ENCODE data around the gene PHF8.

PHF8 gene

GRCh38 chrX:54007682-54008081, 36.6 kb downstream of the PHF8 start:
- no peaks in the 10 kb centered on the region for H3K27me3 ChIP-seq
- H3K4me3 ChIP-seq (ENCODE audit: low read depth, low read length) = no peak overlapping the region
- H3K9me3 ChIP-seq = no peaks in the 10 kb centered on the region
- H3K36me3 ChIP-seq = no peaks in the 10 kb centered on the region
- no peak for DNase-seq
- no peak for TF ChIP-seq CTCF (IDR thresholded peaks at IDR 0.05; ENCODE audit: low read depth, low read length)
- no peaks in the 10 kb centered on the region for H3K4me1 ChIP-seq

DNA sequence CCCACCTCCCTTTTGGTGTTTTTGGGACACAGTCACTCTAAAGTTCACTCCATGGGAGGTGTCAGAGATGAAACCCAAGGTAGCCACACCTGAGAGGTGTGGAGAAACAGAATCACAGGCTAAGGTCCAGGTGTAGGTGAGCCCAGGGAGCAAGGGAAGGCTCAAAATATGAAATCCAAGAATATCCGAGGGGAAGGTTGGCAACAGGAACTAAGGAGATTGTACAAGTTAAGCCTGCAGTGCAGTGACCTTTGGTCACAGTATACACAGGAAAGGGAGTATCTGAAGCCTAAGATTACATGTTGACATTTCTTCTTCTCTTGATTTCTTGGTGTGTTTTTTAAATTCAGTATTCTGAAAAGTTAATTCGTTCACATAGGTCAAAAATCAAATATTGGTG, 46.5 kb downstream of the PHF8 start:
- no peak for TF ChIP-seq CTCF (IDR thresholded peaks at IDR 0.05; ENCODE audit: low read depth, low read length)
- no peaks in the 10 kb centered on the region for H3K27me3 ChIP-seq
- no peaks in the 10 kb centered on the region for H3K4me1 ChIP-seq
- H3K9me3 ChIP-seq = no peaks in the 10 kb centered on the region
- no peak overlapping the region for H3K4me3 ChIP-seq (ENCODE audit: low read depth, low read length)
- DNase-seq = no peak
- H3K36me3 ChIP-seq = peaks cover 4% of the 10 kb centered on the region; the same call in 1 of the 2 replicates

DNA sequence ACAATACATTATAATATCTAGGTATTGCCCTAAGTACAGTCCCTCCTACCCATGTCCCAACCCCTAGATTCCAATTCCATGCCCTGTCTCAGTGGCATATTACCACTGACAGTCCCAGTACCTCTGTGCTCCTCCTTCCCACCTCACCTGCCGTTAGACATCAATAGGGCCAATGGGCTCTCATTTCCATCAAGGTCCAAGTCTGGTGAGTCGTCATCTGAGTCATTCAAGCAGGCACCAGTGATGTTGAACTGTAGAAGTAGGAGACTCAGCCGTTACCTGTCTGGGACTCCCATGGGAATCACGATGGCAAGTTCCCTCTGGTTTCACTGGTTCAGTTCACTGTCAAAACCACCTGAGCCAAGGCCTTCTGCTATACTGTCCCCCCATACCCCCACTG, 51.7 kb downstream of the PHF8 start:
- DNase-seq = no peak
- TF ChIP-seq CTCF (IDR thresholded peaks at IDR 0.05; ENCODE audit: low read depth, low read length) = no peak
- H3K9me3 ChIP-seq = no peaks in the 10 kb centered on the region
- no peaks in the 10 kb centered on the region for H3K27me3 ChIP-seq
- no peak overlapping the region for H3K4me3 ChIP-seq (ENCODE audit: low read depth, low read length)
- H3K36me3 ChIP-seq = peaks cover 4% of the 10 kb centered on the region; the same call in 1 of the 2 replicates
- no peaks in the 10 kb centered on the region for H3K4me1 ChIP-seq

DNA sequence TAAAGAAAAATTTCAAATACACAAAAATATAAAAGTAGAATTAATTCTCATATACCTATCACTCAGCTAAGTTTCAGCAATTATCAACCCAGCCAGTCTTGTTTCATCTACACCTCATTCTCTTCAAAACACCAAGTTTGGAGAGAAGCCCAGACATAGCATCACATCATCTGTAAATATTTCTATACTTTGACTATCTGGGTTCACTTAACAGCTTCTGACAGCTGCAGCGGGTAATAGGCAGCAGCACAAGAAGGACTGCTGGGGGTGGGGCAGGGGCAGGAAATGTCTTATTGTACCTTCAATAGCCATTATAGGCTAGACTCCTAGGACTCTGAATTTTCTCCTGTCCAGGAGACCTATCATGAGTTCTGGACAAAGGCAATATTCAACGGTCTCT, 54.1 kb downstream of the PHF8 start:
- Histone ChIP-seq H3K9me3 (no peaks in the 10 kb centered on the region), H3K27me3 (no peaks in the 10 kb centered on the region), H3K36me3 (peaks cover 4% of the 10 kb centered on the region; the same call in 1 of the 2 replicates), H3K4me1 (no peaks in the 10 kb centered on the region), H3K4me3 (ENCODE audit: low read depth, low read length) (no peak overlapping the region)
- DNase-seq = no peak
- TF ChIP-seq CTCF (IDR thresholded peaks at IDR 0.05; ENCODE audit: low read depth, low read length) = no peak

DNA sequence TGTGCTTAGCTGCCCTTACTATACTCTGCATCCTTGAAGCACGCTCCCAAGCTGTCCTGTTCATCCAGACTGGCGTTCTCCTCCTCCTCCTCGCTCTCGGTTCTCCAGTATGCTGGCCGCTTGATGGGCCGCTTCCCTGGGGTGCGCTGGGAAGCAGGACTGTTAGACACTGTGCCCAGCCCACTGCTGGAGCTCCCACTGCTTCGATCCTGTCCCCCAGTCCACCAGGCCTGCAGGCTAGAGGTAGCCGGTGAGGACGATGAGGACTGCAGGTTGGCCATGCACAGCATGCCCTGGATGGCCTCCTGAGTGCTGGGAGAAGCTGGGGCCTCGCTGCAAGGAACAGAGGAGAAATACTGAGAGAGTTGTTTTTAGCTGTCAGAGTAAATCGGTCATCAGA, 59.4 kb downstream of the PHF8 start:
- DNase-seq = no peak
- H3K4me1 ChIP-seq = no peaks in the 10 kb centered on the region
- no peaks in the 10 kb centered on the region for H3K36me3 ChIP-seq
- H3K9me3 ChIP-seq = no peaks in the 10 kb centered on the region
- no peak overlapping the region for H3K4me3 ChIP-seq (ENCODE audit: low read depth, low read length)
- TF ChIP-seq CTCF (IDR thresholded peaks at IDR 0.05; ENCODE audit: low read depth, low read length) = no peak
- H3K27me3 ChIP-seq = no peaks in the 10 kb centered on the region

DNA sequence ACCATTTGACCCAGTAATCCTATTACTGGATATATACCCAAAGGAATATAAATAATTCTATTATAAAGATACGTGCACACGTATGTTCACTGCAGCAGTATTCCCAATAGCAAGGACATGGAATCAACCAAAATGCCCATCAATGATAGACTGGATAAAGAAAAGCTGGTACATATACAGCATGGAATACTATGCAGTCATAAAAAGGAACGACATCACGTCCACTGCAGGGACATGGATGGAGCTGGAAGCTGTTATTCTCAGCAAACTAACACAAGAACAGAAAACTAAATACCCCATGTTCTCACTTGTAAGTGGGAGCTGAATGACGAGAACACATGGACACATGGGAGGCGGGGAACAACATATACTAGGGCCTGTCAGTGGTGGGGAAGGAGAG, 69.7 kb downstream of the PHF8 start:
- no peak for DNase-seq
- Histone ChIP-seq H3K4me3 (ENCODE audit: low read depth, low read length) (no peak overlapping the region), H3K9me3 (no peaks in the 10 kb centered on the region), H3K27me3 (no peaks in the 10 kb centered on the region), H3K36me3 (peaks cover 4% of the 10 kb centered on the region; the same call in 1 of the 2 replicates), H3K4me1 (no peaks in the 10 kb centered on the region)
- no peak for TF ChIP-seq CTCF (IDR thresholded peaks at IDR 0.05; ENCODE audit: low read depth, low read length)
